ENCODE results near the gene ABLIM2.

ABLIM2 gene

GRCh38 chr4:8101213-8102075 lies 57.2 kb downstream of the ABLIM2 start:
- DNase-seq (ENCODE audit: low spot score): no peak

GRCh38 chr4:8099981-8100464 lies 58.6 kb downstream of the ABLIM2 start:
- no peak for DNase-seq (ENCODE audit: low spot score)

- no peak for DNase-seq (ENCODE audit: low spot score)
These were observed 60.1 kb downstream of the ABLIM2 start for GRCh38 chr4:8098506-8098905.

GRCh38 chr4:8097721-8098345 lies 60.8 kb downstream of the ABLIM2 start:
- no peak for DNase-seq (ENCODE audit: low spot score)

- DNase-seq (ENCODE audit: low spot score): no peak
These were observed 61.5 kb downstream of the ABLIM2 start for GRCh38 chr4:8097141-8097541.

- no peak for DNase-seq (ENCODE audit: low spot score)
These were observed 61.9 kb downstream of the ABLIM2 start for GRCh38 chr4:8096690-8097061.

- DNase-seq (ENCODE audit: low spot score): no peak
These were observed 62.5 kb downstream of the ABLIM2 start for GRCh38 chr4:8095956-8096689.

- DNase-seq (ENCODE audit: low spot score): no peak
These were observed 64.9 kb downstream of the ABLIM2 start for GRCh38 chr4:8093587-8094274.

GRCh38 chr4:8092282-8092681 lies 66.3 kb downstream of the ABLIM2 start:
- DNase-seq (ENCODE audit: low spot score): no peak

GRCh38 chr4:8090744-8091301 lies 67.8 kb downstream of the ABLIM2 start:
- DNase-seq (ENCODE audit: low spot score): no peak

GRCh38 chr4:8090312-8090711 lies 68.3 kb downstream of the ABLIM2 start:
- DNase-seq (ENCODE audit: low spot score): no peak

GRCh38 chr4:8089862-8090261 lies 68.8 kb downstream of the ABLIM2 start:
- DNase-seq (ENCODE audit: low spot score): no peak

GRCh38 chr4:8088966-8089491 lies 69.6 kb downstream of the ABLIM2 start:
- no peak for DNase-seq (ENCODE audit: low spot score)

- DNase-seq (ENCODE audit: low spot score): no peak
These were observed 70.6 kb downstream of the ABLIM2 start for GRCh38 chr4:8087921-8088495.

GRCh38 chr4:8086783-8087445 lies 71.7 kb downstream of the ABLIM2 start:
- no peak for DNase-seq (ENCODE audit: low spot score)

GRCh38 chr4:8085491-8086117 lies 73.0 kb downstream of the ABLIM2 start:
- no peak for DNase-seq (ENCODE audit: low spot score)

GRCh38 chr4:8084712-8085490 lies 73.7 kb downstream of the ABLIM2 start:
- DNase-seq (ENCODE audit: low spot score): no peak

GRCh38 chr4:8084031-8084660 lies 74.5 kb downstream of the ABLIM2 start:
- no peak for DNase-seq (ENCODE audit: low spot score)

Measured in putamen (tissue), 1 donor.